Naive thymus-derived CD4-positive, alpha-beta T cell (primary cell): ENCODE measurements around the gene HAPLN3. TPM values are rescaled to one million over a fixed set of nuclear protein-coding genes. Genes with fewer than 3 reads are reported as not detected.
A peak's percentile ranks its signal among the peaks of the same experiment; 100 is the strongest.

Experiments
- ATAC-seq: fragments of 150-1000 bp; cut with Tn5 transposase; 2 replicates; pipeline ENCODE4 v1.10.0; 2021; ENCODE audit warnings: mild to moderate bottlenecking, moderate library complexity
- CTCF ChIA-PET: fragments of 350-600 bp; sonication (Branson Sonifier 250); formaldehyde crosslinking; loops from one replicate; lab custom pipeline; 2021; ENCODE audit warnings: antibody characterized with exemption; lab: Charles Lee
- POLR2A ChIA-PET: fragments of 350-600 bp; sonication (Branson Sonifier 250); formaldehyde crosslinking; loops from one replicate; lab custom pipeline; 2021; ENCODE audit warnings: antibody characterized with exemption, inconsistent platforms; lab: Charles Lee
- DNase-seq, 9 donors: peaks; one replicate each; pipeline versions ENCODE4 v3.0.0 to v3.0.0-alpha.2; 2020 to 2022; ENCODE audit warnings: mixed read lengths in 1 of 9
- H3K27ac ChIP-seq: one replicate; pipeline ENCODE4 v1.7.0; 2013; ENCODE audit warnings: mild to moderate bottlenecking, low read depth, low read length, moderate library complexity
- H3K27me3 ChIP-seq, 2 donors: one replicate each; pipeline ENCODE4 v1.7.0; 2013; ENCODE audit warnings: low read length in 2 of 2, mild to moderate bottlenecking in 2 of 2, moderate library complexity in 2 of 2; ENCODE audit not compliant: control insufficient read depth in 2 of 2, insufficient read depth in 2 of 2
- H3K36me3 ChIP-seq, 3 experiments: 1 replicate in 2 of 3; 2 replicates in 1 of 3; pipeline ENCODE4 v1.7.0; 2013; ENCODE audit warnings: low read length in 3 of 3, mild to moderate bottlenecking in 3 of 3, moderate library complexity in 1 of 3; ENCODE audit not compliant: insufficient read depth in 3 of 3, control insufficient read depth in 2 of 3
- H3K4me1 ChIP-seq, 2 donors: one replicate each; pipeline ENCODE4 v1.7.0; 2013; ENCODE audit warnings: low read length in 2 of 2, mild to moderate bottlenecking in 2 of 2, moderate library complexity in 1 of 2; ENCODE audit not compliant: control insufficient read depth in 2 of 2, insufficient read depth in 2 of 2
- H3K4me3 ChIP-seq: 2 replicates; pipeline ENCODE4 v1.7.0; 2013; ENCODE audit warnings: mild to moderate bottlenecking, low read length
- H3K9me3 ChIP-seq, 3 experiments: 1 replicate in 2 of 3; 2 replicates in 1 of 3; pipeline ENCODE4 v1.7.0; 2013; ENCODE audit warnings: low read length in 3 of 3; ENCODE audit not compliant: control insufficient read depth in 2 of 3
- H3K27ac Mint-ChIP-seq, 9 donors: one replicate each; pipeline ENCODE4 v1.8.0; 2020 to 2022; ENCODE audit warnings: mixed read lengths in 9 of 9, mild to moderate bottlenecking in 8 of 9, moderate library complexity in 5 of 9, inconsistent platforms in 2 of 9
- H3K27me3 Mint-ChIP-seq, 5 donors: one replicate each; pipeline ENCODE4 v1.8.0; 2021 to 2022; ENCODE audit warnings: mixed read lengths in 5 of 5, mild to moderate bottlenecking in 1 of 5
- H3K36me3 Mint-ChIP-seq, 5 donors: one replicate each; pipeline ENCODE4 v1.8.0; 2020 to 2022; ENCODE audit warnings: mixed read lengths in 5 of 5, mild to moderate bottlenecking in 3 of 5, inconsistent platforms in 1 of 5
- H3K4me1 Mint-ChIP-seq, 7 donors: one replicate each; pipeline ENCODE4 v1.8.0; 2020 to 2022; ENCODE audit warnings: mixed read lengths in 7 of 7, mild to moderate bottlenecking in 3 of 7, inconsistent platforms in 1 of 7
- H3K4me3 Mint-ChIP-seq, 10 donors: one replicate each; pipeline ENCODE4 v1.8.0; 2020 to 2022; ENCODE audit warnings: mild to moderate bottlenecking in 10 of 10, mixed read lengths in 10 of 10, moderate library complexity in 6 of 10, inconsistent platforms in 2 of 10
- H3K9me3 Mint-ChIP-seq, 11 donors: one replicate each; pipeline ENCODE4 v1.8.0; 2020 to 2022; ENCODE audit warnings: mixed read lengths in 11 of 11, mild to moderate bottlenecking in 4 of 11, inconsistent platforms in 1 of 11, moderate library complexity in 1 of 11
- intact Hi-C, 2 donors: fragments of 100-400 bp; cut with micrococcal nuclease; formaldehyde crosslinking; loops; one replicate each; pipeline ENCODE4 v1.15.1; 2023
- polyA plus RNA-seq, 2 donors: library from polyadenylated mRNA; unstranded; fragments of 300-500 nt; fragmentation: Illumina TruSeq; gene quantifications; one replicate each; pipeline ENCODE4 v1.2.3, GENCODE V29; 2021
- total RNA-seq, 6 experiments: library from RNA in 5 of 6; stranded (reverse) in 5 of 6; gene quantifications; 1 replicate in 5 of 6; 2 replicates in 1 of 6; pipeline ENCODE4 v1.2.3 and lab custom pipeline; 2021 to 2026

Gene HAPLN3
- total and polyA plus RNA-seq, 7 experiments from 2014 or later: 37.1 to 158 (median 78.0) TPM

GRCh38 chr15:88871313-88871712, 24.0 kb downstream of the HAPLN3 start:
- Mint-ChIP-seq H3K27me3 (no peaks in the 10 kb centered on the region), H3K36me3 (peaks cover 5 to 18% (median 12%) of the 10 kb centered on the region in 5 donors), H3K9me3 (peaks cover 0 to 1% (median 0%) of the 10 kb centered on the region in 11 donors), H3K4me1 (peaks cover 0 to 4% (median 0%) of the 10 kb centered on the region in 7 donors), H3K4me3 (no peak overlapping the region), H3K27ac (no peak overlapping the region)
- ATAC-seq (no peak), DNase-seq (no peak)
- Histone ChIP-seq H3K9me3 (no peaks in the 10 kb centered on the region), H3K27me3 (no peaks in the 10 kb centered on the region), H3K4me3 (no peak overlapping the region), H3K27ac (no peak overlapping the region), H3K4me1 (no peaks in the 10 kb centered on the region), H3K36me3 (peaks cover 0 to 4% (median 3%) of the 10 kb centered on the region in 3 experiments)
- ChIA-PET POLR2A (no interaction called here), CTCF (interaction anchor here (0.7 kb wide), 1 partner anchor 253 kb away, joined by 3 read pairs; no protein-coding TSS in a partner anchor)
- intact Hi-C loops: no loop called here

GRCh38 chr15:88866295-88866881, 29.0 kb downstream of the HAPLN3 start:
- H3K36me3 ChIP-seq: no peaks in the 10 kb centered on the region
- H3K27me3 ChIP-seq: no peaks in the 10 kb centered on the region
- H3K9me3 ChIP-seq: no peaks in the 10 kb centered on the region
- Mint-ChIP-seq H3K27me3 (no peaks in the 10 kb centered on the region), H3K9me3 (no peaks in the 10 kb centered on the region), H3K4me1 (peaks cover 0 to 2% (median 0%) of the 10 kb centered on the region in 7 donors), H3K27ac (no peak overlapping the region), H3K36me3 (peaks cover 0 to 4% (median 0%) of the 10 kb centered on the region in 5 donors), H3K4me3 (no peak overlapping the region)
- CTCF ChIA-PET: no interaction called here
- DNase-seq: no peak
- no peak overlapping the region for H3K4me3 ChIP-seq
- H3K4me1 ChIP-seq: no peaks in the 10 kb centered on the region
- intact Hi-C loops: no loop called here
- POLR2A ChIA-PET: no interaction called here
- no peak for ATAC-seq
- no peak overlapping the region for H3K27ac ChIP-seq

GRCh38 chr15:88865498-88866099, 29.7 kb downstream of the HAPLN3 start:
- Mint-ChIP-seq H3K4me3 (no peak overlapping the region), H3K4me1 (peaks cover 0 to 2% (median 0%) of the 10 kb centered on the region in 7 donors), H3K9me3 (no peaks in the 10 kb centered on the region), H3K27ac (peak overlapping the region in 2 of 9 donors; percentile 27 to 63), H3K36me3 (peaks cover 0 to 6% (median 0%) of the 10 kb centered on the region in 5 donors), H3K27me3 (no peaks in the 10 kb centered on the region)
- DNase-seq: no peak
- Histone ChIP-seq H3K4me1 (no peaks in the 10 kb centered on the region), H3K27ac (no peak overlapping the region), H3K9me3 (no peaks in the 10 kb centered on the region), H3K36me3 (no peaks in the 10 kb centered on the region), H3K27me3 (no peaks in the 10 kb centered on the region), H3K4me3 (no peak overlapping the region)
- ATAC-seq: no peak
- POLR2A ChIA-PET: no interaction called here
- CTCF ChIA-PET: no interaction called here
- intact Hi-C loops: no loop called here

- no peak for DNase-seq
- no peaks in the 10 kb centered on the region for H3K27me3 Mint-ChIP-seq
- no peak overlapping the region for H3K4me3 Mint-ChIP-seq
- H3K27ac ChIP-seq: no peak overlapping the region
- ChIA-PET POLR2A (no interaction called here), CTCF (no interaction called here)
- H3K9me3 ChIP-seq: no peaks in the 10 kb centered on the region
- H3K4me1 ChIP-seq: no peaks in the 10 kb centered on the region
- no peak for ATAC-seq
- peak overlapping the region in 1 of 9 donors; percentile 63 for H3K27ac Mint-ChIP-seq
- H3K4me1 Mint-ChIP-seq: peaks cover 0 to 2% (median 0%) of the 10 kb centered on the region in 7 donors
- no peaks in the 10 kb centered on the region for H3K27me3 ChIP-seq
- no peaks in the 10 kb centered on the region for H3K36me3 ChIP-seq
- intact Hi-C loops: no loop called here
- H3K4me3 ChIP-seq: no peak overlapping the region
- H3K36me3 Mint-ChIP-seq: peaks cover 0 to 8% (median 0%) of the 10 kb centered on the region in 5 donors
- H3K9me3 Mint-ChIP-seq: no peaks in the 10 kb centered on the region
These were observed 30.4 kb downstream of the HAPLN3 start for GRCh38 chr15:88864861-88865497.

- Mint-ChIP-seq H3K27ac (no peak overlapping the region), H3K4me3 (no peak overlapping the region), H3K36me3 (peaks cover 0 to 11% (median 6%) of the 10 kb centered on the region in 5 donors), H3K27me3 (no peaks in the 10 kb centered on the region), H3K4me1 (no peaks in the 10 kb centered on the region), H3K9me3 (no peaks in the 10 kb centered on the region)
- no peak for DNase-seq
- Histone ChIP-seq H3K4me1 (no peaks in the 10 kb centered on the region), H3K4me3 (no peak overlapping the region), H3K36me3 (no peaks in the 10 kb centered on the region), H3K27ac (no peak overlapping the region), H3K27me3 (no peaks in the 10 kb centered on the region), H3K9me3 (no peaks in the 10 kb centered on the region)
- CTCF ChIA-PET: no interaction called here
- POLR2A ChIA-PET: no interaction called here
- no peak for ATAC-seq
- intact Hi-C loops: no loop called here
These were observed 31.9 kb downstream of the HAPLN3 start for GRCh38 chr15:88863412-88863811.

GRCh38 chr15:88860212-88860611, 35.1 kb downstream of the HAPLN3 start:
- no peak overlapping the region for H3K27ac ChIP-seq
- ATAC-seq (no peak), DNase-seq (no peak)
- POLR2A ChIA-PET: no interaction called here
- H3K9me3 ChIP-seq: peaks cover 0 to 1% (median 0%) of the 10 kb centered on the region in 3 experiments
- Mint-ChIP-seq H3K4me3 (no peak overlapping the region), H3K27ac (no peak overlapping the region), H3K27me3 (no peaks in the 10 kb centered on the region), H3K9me3 (peaks cover 0 to 2% (median 0%) of the 10 kb centered on the region in 11 donors), H3K4me1 (no peaks in the 10 kb centered on the region), H3K36me3 (peaks cover 0 to 11% (median 6%) of the 10 kb centered on the region in 5 donors)
- no peak overlapping the region for H3K4me3 ChIP-seq
- CTCF ChIA-PET: no interaction called here
- H3K36me3 ChIP-seq: no peaks in the 10 kb centered on the region
- H3K27me3 ChIP-seq: no peaks in the 10 kb centered on the region
- H3K4me1 ChIP-seq: no peaks in the 10 kb centered on the region
- intact Hi-C loops: no loop called here
